Thymus (tissue), 11 donors: ENCODE measurements around the gene ADD1. TPM values are rescaled to one million over a fixed set of nuclear protein-coding genes. Genes with fewer than 3 reads are reported as not detected.
"Not testable (repeated sequence)": the region's sequence is repeated elsewhere in the genome, so short reads cannot be mapped to it uniquely, and the experiment has no call there.

Experiments
- DNase-seq, 9 donors: peaks; one replicate each; pipeline ENCODE4 v3.0.0-alpha.2; 2013; ENCODE audit warnings: low spot score in 9 of 9, low read depth in 6 of 9, missing footprints in 1 of 9
- H3K27ac ChIP-seq, 2 donors: one replicate each; pipeline ENCODE4 v1.5.1; 2013; ENCODE audit warnings: control low read depth in 1 of 2, low read depth in 1 of 2, low read length in 1 of 2, mild to moderate bottlenecking in 1 of 2, moderate library complexity in 1 of 2
- H3K27me3 ChIP-seq, 2 donors: one replicate each; pipeline ENCODE4 v1.5.1; 2013; ENCODE audit warnings: low read length in 1 of 2; ENCODE audit not compliant: control insufficient read depth in 2 of 2, insufficient read depth in 1 of 2
- H3K36me3 ChIP-seq, 2 donors: one replicate each; pipeline ENCODE4 v1.5.1; 2013; ENCODE audit warnings: low read length in 1 of 2, mild to moderate bottlenecking in 1 of 2, moderate library complexity in 1 of 2; ENCODE audit not compliant: control insufficient read depth in 2 of 2, insufficient read depth in 2 of 2
- H3K4me1 ChIP-seq, 2 donors: one replicate each; pipeline ENCODE4 v1.5.1; 2013; ENCODE audit warnings: low read length in 2 of 2; ENCODE audit not compliant: control insufficient read depth in 2 of 2, insufficient read depth in 2 of 2
- H3K4me3 ChIP-seq, 2 donors: one replicate each; pipeline ENCODE4 v1.5.1; 2013; ENCODE audit warnings: low read length in 2 of 2, control low read depth in 1 of 2, mild to moderate bottlenecking in 1 of 2
- H3K9me3 ChIP-seq, 2 donors: one replicate each; pipeline ENCODE4 v1.5.1; 2013; ENCODE audit warnings: low read length in 1 of 2, mild to moderate bottlenecking in 1 of 2; ENCODE audit not compliant: control insufficient read depth in 2 of 2, insufficient read depth in 1 of 2
- WGBS: extraction: QIAGEN DNeasy Blood & Tissue Kit; methylation state at CpG from one replicate; pipeline ENCODE4 v1.1.7; 2013; 5-methylcytosine and 5-hydroxymethylcytosine counted together
- polyA plus RNA-seq: library from polyadenylated mRNA; stranded (reverse); fragments of 200-250 nt; gene quantifications from one replicate; pipeline ENCODE4 v1.2.3, GENCODE V29; 2013
- total RNA-seq: library from RNA; stranded (reverse); fragments of 120-200 nt; gene quantifications from one replicate; pipeline ENCODE4 v1.2.4, GENCODE V29; 2013
- donor health status: healthy.

The ADD1 gene
- total and polyA plus RNA-seq, 2 donors: 103 to 247 TPM

GRCh38 chr4:2942037-2942531, 98.4 kb downstream of the ADD1 start:
- peaks cover 88 to 94% of the 10 kb centered on the region in 2 donors for H3K36me3 ChIP-seq
- H3K4me3 ChIP-seq: no peak overlapping the region
- peaks cover 0 to under 1% of the 10 kb centered on the region in 2 donors for H3K4me1 ChIP-seq
- no peaks in the 10 kb centered on the region for H3K27me3 ChIP-seq
- no peak for DNase-seq
- H3K9me3 ChIP-seq: no peaks in the 10 kb centered on the region
- no peak overlapping the region for H3K27ac ChIP-seq
- 97% methylated on average over 21 of the region's 21 CpGs for WGBS

GRCh38 chr4:2942532-2943363, 99.1 kb downstream of the ADD1 start:
- Histone ChIP-seq H3K36me3 (peaks cover 93 to 95% of the 10 kb centered on the region in 2 donors), H3K9me3 (no peaks in the 10 kb centered on the region), H3K4me3 (no peak overlapping the region), H3K27me3 (no peaks in the 10 kb centered on the region), H3K27ac (no peak overlapping the region), H3K4me1 (no peaks in the 10 kb centered on the region)
- no peak for DNase-seq
- WGBS: 94% methylated on average over 31 of the region's 31 CpGs

DNA sequence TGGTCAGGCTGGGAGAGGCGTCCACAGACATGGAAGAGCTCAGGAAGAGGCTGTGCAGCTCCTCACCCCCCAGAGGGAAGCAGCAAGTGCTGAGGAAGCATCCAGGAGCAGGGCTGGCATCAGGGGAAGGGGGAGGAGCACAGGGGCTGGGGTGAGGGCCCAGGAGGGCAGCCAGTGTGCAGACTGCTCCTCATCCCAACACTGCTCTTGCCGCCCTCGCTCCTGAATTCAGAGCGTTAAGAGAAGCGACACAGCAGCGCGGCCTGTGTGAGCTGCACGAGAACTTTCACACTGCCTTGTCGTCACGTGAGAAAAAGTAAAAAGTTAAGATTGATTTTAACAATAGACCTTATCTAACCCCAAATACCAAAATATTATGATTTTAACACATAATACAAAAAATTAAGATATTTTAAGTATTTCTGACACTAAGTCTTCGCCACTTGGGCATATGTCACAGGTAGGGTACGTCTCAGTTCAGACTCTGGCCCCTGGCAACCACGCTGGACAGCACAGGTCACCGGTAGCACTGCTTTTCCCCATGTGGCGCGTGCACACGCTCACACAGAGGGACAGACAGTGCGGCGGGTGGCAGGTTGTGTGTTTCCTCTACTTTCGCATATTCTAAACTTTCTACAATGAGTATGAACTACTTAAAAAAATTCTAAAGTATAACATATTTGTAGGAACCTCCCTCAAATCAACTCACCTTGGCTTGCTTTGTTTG, 99.9 kb downstream of the ADD1 start:
- Histone ChIP-seq H3K4me1 (no peaks in the 10 kb centered on the region), H3K36me3 (peaks cover 91 to 95% of the 10 kb centered on the region in 2 donors), H3K4me3 (no peak overlapping the region), H3K27ac (no peak overlapping the region), H3K27me3 (no peaks in the 10 kb centered on the region), H3K9me3 (no peaks in the 10 kb centered on the region)
- 97% methylated on average over 20 of the region's 20 CpGs for WGBS
- DNase-seq: no peak

DNA sequence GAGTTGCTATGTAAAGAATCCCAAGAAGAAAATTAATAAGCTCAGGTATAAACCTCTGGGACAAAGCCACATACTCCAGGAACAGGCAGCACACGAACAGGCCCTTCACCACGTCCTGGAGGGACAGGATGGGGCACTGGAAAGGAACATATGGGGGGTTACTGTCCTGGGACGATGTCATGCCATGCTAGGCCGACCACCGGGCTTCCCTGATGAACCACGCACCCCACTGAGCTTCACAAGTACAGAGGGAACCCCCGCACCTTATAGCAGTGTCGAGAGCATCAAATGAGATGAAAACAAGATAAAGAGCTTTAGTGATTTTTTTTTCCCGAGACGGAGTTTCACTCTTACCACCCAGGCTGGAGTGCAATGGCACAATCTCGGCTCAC, 100.4 kb downstream of the ADD1 start:
- H3K27ac ChIP-seq: no peak overlapping the region
- no peaks in the 10 kb centered on the region for H3K4me1 ChIP-seq
- no peaks in the 10 kb centered on the region for H3K27me3 ChIP-seq
- peaks cover 86 to 95% of the 10 kb centered on the region in 2 donors for H3K36me3 ChIP-seq
- H3K9me3 ChIP-seq: no peaks in the 10 kb centered on the region
- no peak for DNase-seq
- H3K4me3 ChIP-seq: no peak overlapping the region
- 95% methylated on average over 11 of the region's 11 CpGs for WGBS

DNA sequence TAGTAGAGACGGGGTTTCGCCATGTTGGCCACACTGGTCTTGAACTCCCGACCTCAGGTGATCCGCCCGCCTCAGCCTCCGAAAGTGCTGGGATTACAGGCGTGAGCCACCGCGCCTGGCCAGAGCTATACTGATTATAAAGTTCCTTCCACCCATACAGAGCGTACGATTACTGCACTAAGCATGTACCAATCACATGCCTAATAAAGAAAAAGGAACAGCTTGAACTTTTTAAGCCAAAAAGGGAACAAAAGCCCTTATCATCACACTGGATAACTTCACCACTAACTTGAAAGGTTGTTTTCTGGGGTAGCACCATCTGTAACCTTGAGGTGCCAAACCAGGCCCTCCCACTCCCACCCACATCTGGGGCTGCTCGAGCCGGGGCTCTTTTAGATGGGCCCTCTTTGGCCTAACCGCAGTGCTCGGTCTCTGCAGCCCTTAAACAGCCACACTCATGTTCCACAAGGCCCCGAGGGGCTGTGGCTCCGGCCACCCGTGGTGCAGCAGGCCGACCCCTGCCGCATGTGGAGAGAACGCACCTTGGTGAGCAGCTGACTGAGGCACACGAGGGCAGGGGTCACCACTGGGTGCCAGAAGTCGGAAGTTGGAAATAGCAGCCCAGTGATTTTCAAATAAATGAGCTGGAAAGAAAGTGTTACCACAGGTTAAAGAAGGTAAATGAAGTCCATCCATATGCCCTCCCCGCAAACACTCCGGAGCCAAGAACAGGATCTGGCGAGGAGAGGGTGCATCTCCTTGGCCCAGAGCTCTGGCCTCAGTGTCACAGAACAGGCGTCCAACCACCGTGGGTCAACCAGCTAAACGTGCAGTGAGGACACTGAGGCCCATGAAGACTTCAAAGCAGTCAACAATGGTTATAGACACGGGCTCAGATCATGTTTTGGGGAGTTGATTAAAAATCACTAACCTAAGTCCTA, 101.2 kb downstream of the ADD1 start:
- no peaks in the 10 kb centered on the region for H3K27me3 ChIP-seq
- peaks cover 83 to 95% of the 10 kb centered on the region in 2 donors for H3K36me3 ChIP-seq
- 96% methylated on average over 30 of the region's 30 CpGs for WGBS
- no peak overlapping the region for H3K27ac ChIP-seq
- H3K4me1 ChIP-seq: no peaks in the 10 kb centered on the region
- no peaks in the 10 kb centered on the region for H3K9me3 ChIP-seq
- H3K4me3 ChIP-seq: no peak overlapping the region
- no peak for DNase-seq

DNA sequence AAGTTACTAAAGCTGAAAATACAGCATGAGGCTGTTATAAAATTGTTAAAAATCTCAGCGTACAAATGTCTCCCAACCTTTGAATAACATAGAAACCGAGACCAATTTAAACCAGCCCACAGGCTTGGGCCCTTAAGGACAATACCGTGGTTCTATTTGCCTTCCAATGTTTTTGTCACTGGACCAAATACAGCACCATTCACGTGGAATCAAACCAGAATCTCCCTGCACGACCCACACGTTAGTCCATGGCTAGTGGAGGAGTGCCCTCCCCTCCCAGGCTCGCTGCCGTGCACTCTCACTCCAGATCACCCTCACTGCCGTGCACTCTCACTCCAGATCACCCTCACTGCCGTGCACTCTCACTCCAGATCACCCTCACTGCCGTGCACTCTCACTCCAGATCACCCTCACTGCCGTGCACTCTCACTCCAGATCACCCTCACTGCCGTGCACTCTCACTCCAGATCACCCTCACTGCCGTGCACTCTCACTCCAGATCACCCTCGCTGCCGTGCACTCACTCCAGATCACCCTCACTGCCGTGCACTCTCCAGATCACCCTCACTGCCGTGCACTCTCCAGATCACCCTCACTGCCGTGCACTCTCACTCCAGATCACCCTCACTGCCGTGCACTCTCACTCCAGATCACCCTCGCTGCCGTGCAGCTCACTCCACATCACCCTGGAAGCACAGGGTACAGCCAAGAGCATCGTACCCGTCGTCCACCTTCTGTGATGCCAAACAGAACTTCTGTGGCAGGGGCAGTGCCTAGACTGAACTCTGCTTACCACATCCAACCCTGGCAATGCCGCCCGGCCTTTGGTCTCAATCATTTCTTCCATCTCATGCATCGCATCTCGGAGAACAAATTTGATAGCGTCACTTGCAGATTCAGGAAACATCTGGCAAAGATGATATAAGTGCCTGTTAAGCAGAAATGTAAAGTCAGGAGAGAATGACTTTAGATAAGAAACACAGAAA, 102.3 kb downstream of the ADD1 start:
- not testable (repeated sequence) for H3K9me3 ChIP-seq, DNase-seq, H3K4me1 ChIP-seq, H3K27me3 ChIP-seq, H3K4me3 ChIP-seq, H3K27ac ChIP-seq
- H3K36me3 ChIP-seq: peaks cover 78 to 94% of the 10 kb centered on the region in 2 donors
- WGBS: 98% methylated on average over 28 of the region's 30 CpGs

- Histone ChIP-seq H3K36me3 (peaks cover 78 to 93% of the 10 kb centered on the region in 2 donors), H3K9me3 (no peaks in the 10 kb centered on the region), H3K27ac (no peak overlapping the region), H3K4me3 (no peak overlapping the region), H3K27me3 (no peaks in the 10 kb centered on the region), H3K4me1 (no peaks in the 10 kb centered on the region)
- DNase-seq: no peak
- WGBS: 98% methylated on average over 19 of the region's 19 CpGs
These were observed 103.4 kb downstream of the ADD1 start for GRCh38 chr4:2946812-2947600.
